ENCODE measurements around the gene GOLGA3.

Gene GOLGA3

GRCh38 chr12:132748319-132748718, 80.3 kb downstream of the GOLGA3 start:
- DNase-seq: no peak

GRCh38 chr12:132747896-132748295, 80.8 kb downstream of the GOLGA3 start:
- DNase-seq: no peak

GRCh38 chr12:132747395-132747794, 81.3 kb downstream of the GOLGA3 start:
- no peak for DNase-seq

- DNase-seq: no peak
Observed at GRCh38 chr12:132746613-132747012, 82.1 kb downstream of the GOLGA3 start.

GRCh38 chr12:132743831-132744230, 84.8 kb downstream of the GOLGA3 start:
- no peak for DNase-seq

- DNase-seq: no peak
Observed at GRCh38 chr12:132741620-132742019, 87.0 kb downstream of the GOLGA3 start.

- no peak for DNase-seq
Observed at GRCh38 chr12:132740652-132741051, 88.0 kb downstream of the GOLGA3 start.

GRCh38 chr12:132740313-132740646, 88.4 kb downstream of the GOLGA3 start:
- DNase-seq: no peak

- no peak for DNase-seq
Observed at GRCh38 chr12:132739600-132740312, 88.9 kb downstream of the GOLGA3 start.

- no peak for DNase-seq
Observed at GRCh38 chr12:132736913-132737312, 91.8 kb downstream of the GOLGA3 start.

GRCh38 chr12:132736378-132736777, 92.3 kb downstream of the GOLGA3 start:
- DNase-seq: no peak

- no peak for DNase-seq
Observed at GRCh38 chr12:132735496-132735895, 93.2 kb downstream of the GOLGA3 start.

- DNase-seq: no peak
Observed at GRCh38 chr12:132734206-132734605, 94.5 kb downstream of the GOLGA3 start.

GRCh38 chr12:132731574-132731973, 97.1 kb downstream of the GOLGA3 start:
- DNase-seq: no peak

GRCh38 chr12:132730353-132730752, 98.3 kb downstream of the GOLGA3 start:
- DNase-seq: no peak

GRCh38 chr12:132729541-132730320, 98.9 kb downstream of the GOLGA3 start:
- no peak for DNase-seq

- no peak for DNase-seq
Observed at GRCh38 chr12:132728502-132728901, 100.2 kb downstream of the GOLGA3 start.

GRCh38 chr12:132727091-132727794, 101.4 kb downstream of the GOLGA3 start:
- DNase-seq: no peak

GRCh38 chr12:132726386-132726785, 102.3 kb downstream of the GOLGA3 start:
- no peak for DNase-seq

GRCh38 chr12:132724506-132725241, 104.0 kb downstream of the GOLGA3 start:
- no peak for DNase-seq

- DNase-seq: no peak
Observed at GRCh38 chr12:132723764-132724140, 104.9 kb downstream of the GOLGA3 start.

- DNase-seq: no peak
Observed at GRCh38 chr12:132723015-132723763, 105.5 kb downstream of the GOLGA3 start.

All from T-helper 2 cell (primary cell).